Heart left ventricle (tissue), 16 donors: ENCODE measurements around the gene PTGFRN. TPM values are rescaled to one million over a fixed set of nuclear protein-coding genes. Genes with fewer than 3 reads are reported as not detected.
A peak's percentile ranks its signal among the peaks of the same experiment; 100 is the strongest.

ENCODE experiments used
- ATAC-seq, 4 donors: fragments of 200-7000 bp; cut with Tn5 transposase; one replicate each; pipeline ENCODE4 v1.9.1; 2020 to 2022; ENCODE audit warnings: moderate library complexity in 4 of 4, mild to moderate bottlenecking in 3 of 4, moderate number of reproducible peaks in 1 of 4
- DNase-seq, 5 donors: peaks; one replicate each; pipeline ENCODE4 v3.0.0-alpha.2; 2020
- H3K27ac ChIP-seq, 12 donors: fragments of 200-600 bp; sonication (generic) in 4 of 12; one replicate each; pipeline versions ENCODE4 v1.5.0 to v1.8.0; 2016 to 2022; ENCODE audit warnings: mild to moderate bottlenecking in 2 of 12
- H3K27me3 ChIP-seq, 9 donors: fragments of 200-600 bp; sonication (generic) in 2 of 9; one replicate each; pipeline versions ENCODE4 v1.5.1 to v1.8.0; 2016 to 2022; ENCODE audit warnings: mild to moderate bottlenecking in 3 of 9
- H3K36me3 ChIP-seq, 9 donors: fragments of 200-600 bp; sonication (generic) in 2 of 9; one replicate each; pipeline versions ENCODE4 v1.5.0 to v1.8.0; 2018 to 2022; ENCODE audit warnings: mild to moderate bottlenecking in 2 of 9
- H3K4me1 ChIP-seq, 12 donors: fragments of 200-600 bp; sonication (generic) in 4 of 12; one replicate each; pipeline versions ENCODE4 v1.5.0 to v1.8.0; 2016 to 2022; ENCODE audit warnings: mild to moderate bottlenecking in 3 of 12
- H3K4me3 ChIP-seq, 12 donors: fragments of 200-600 bp; sonication (generic) in 4 of 12; one replicate each; pipeline versions ENCODE4 v1.5.0 to v1.8.0; 2017 to 2022; ENCODE audit warnings: mild to moderate bottlenecking in 9 of 12, moderate library complexity in 4 of 12
- H3K9me3 ChIP-seq, 12 donors: fragments of 200-600 bp; sonication (generic) in 4 of 12; one replicate each; pipeline versions ENCODE4 v1.5.0 to v1.8.0; 2016 to 2022; ENCODE audit warnings: mild to moderate bottlenecking in 1 of 12
- POLR2A ChIP-seq, 2 donors: fragments of 450-650 bp; IDR thresholded peaks; one replicate each; pipeline ENCODE4 v1.6.1; 2017; ENCODE audit warnings: antibody characterized with exemption in 2 of 2, mild to moderate bottlenecking in 2 of 2, moderate library complexity in 2 of 2
- WGBS, 4 donors: extraction: QIAGEN DNeasy Blood & Tissue Kit in 2 of 4; methylation state at CpG; one replicate each; pipeline versions ENCODE4 v1.1.5 to v1.1.7; 2013 to 2018; 5-methylcytosine and 5-hydroxymethylcytosine counted together
- intact Hi-C, 10 donors: fragments of 100-400 bp; cut with DNase I; formaldehyde crosslinking; loops; one replicate each; pipeline versions ENCODE4 v1.11.1 to v1.14.2; 2022
- polyA plus RNA-seq, 2 donors: library from polyadenylated mRNA; stranded (reverse); fragments of 200-250 nt; gene quantifications; one replicate each; pipeline ENCODE4 v1.2.3, GENCODE V29; 2013
- total RNA-seq, 9 donors: library from RNA; depleted of rRNA in 2 of 9; stranded (reverse); fragments of >200 nt in 2 of 9; fragmentation: NEBNext Ultra II Directional in 3 of 9; extraction: Animal tissue kit (Norgen Biotek cat#: 25700) in 3 of 9; gene quantifications; one replicate each; pipeline versions ENCODE4 v1.1.0 to v1.2.4, GENCODE V29; 2016 to 2023
- TF ChIP-seq, protein P1 (sequence below), 12 donors: fragments of 200-600 bp; sonication (generic) in 4 of 12; IDR thresholded peaks; one replicate each; pipeline versions ENCODE4 v1.5.0 to v1.8.0; 2018 to 2022; ENCODE audit warnings: antibody characterized with exemption in 12 of 12, mild to moderate bottlenecking in 5 of 12
- donor health status: ischemic (EF 13 %, LVEDD 7.1; RV severe dilation, severe dysfunction).
- donor health status: healthy with polysubstance abuse.
- donor health status: DM: no; HTN: yes; CAD: no.
- donor health status: DM: no; HTN: no; CAD: no.
- donor health status: ischemic (EF 25% LVEDD 6.9; RV normal size, moderate dysfunction).
- donor health status: ischemic (EF 25% LVEDD 5.7; RV mildly dilated, moderate dysfunction).
- donor health status: healthy.
- donor health status: DM: yes; HTN: yes; CAD: no.
- donor health status: ischemic (EF 35%, LVEDD 5.7; RV mildly dilated, moderate dysfunction).
- donor health status: nonischemic (EF 11% LVEDD 7.7; RV severe dilation, severe dysfunction).
- donor health status: DM: yes; HTN: yes; CAD: no.
- donor health status: PGD.
- donor health status: ischemic (EF 29% LVEDD 5.4; RV normal size, mild dysfunction).
- donor health status: nonischemic (EF 23%, LVEDD 6.1; RV moderate dilation, normal function).

Gene PTGFRN
- total and polyA plus RNA-seq, 11 donors = 21.5 to 231 (median 98.7) TPM

DNA sequence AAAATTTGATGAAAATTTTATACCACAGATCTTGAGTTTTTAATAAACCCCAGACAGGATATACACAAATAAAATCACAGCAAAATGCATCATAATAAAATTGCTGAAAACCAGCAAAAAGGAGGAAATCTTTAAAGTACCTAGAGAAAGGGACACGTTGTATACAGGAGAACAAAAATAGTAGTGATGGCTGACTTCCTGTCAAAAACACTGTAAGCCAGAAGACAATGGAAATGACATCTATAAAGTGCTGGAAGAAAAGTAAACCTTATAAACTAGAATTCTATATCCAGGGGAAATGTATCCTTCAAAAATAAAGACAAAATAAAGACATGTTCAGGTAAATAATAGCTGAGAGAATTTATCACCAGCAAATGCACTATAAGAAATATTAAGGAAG lies 14.6 kb upstream of the PTGFRN start:
- Histone ChIP-seq H3K4me1 (no peaks in the 10 kb centered on the region), H3K27me3 (peaks cover 0 to 7% (median 0%) of the 10 kb centered on the region in 9 donors), H3K27ac (no peak overlapping the region), H3K9me3 (peaks cover 0 to 11% (median 3%) of the 10 kb centered on the region in 12 donors), H3K4me3 (no peak overlapping the region), H3K36me3 (no peaks in the 10 kb centered on the region)
- intact Hi-C loops = no loop called here
- 52 to 57% (median 54%) methylated on average over 1 of the region's 1 CpG for WGBS, 4 donors
- no peak for ATAC-seq
- TF ChIP-seq, protein P1, sequence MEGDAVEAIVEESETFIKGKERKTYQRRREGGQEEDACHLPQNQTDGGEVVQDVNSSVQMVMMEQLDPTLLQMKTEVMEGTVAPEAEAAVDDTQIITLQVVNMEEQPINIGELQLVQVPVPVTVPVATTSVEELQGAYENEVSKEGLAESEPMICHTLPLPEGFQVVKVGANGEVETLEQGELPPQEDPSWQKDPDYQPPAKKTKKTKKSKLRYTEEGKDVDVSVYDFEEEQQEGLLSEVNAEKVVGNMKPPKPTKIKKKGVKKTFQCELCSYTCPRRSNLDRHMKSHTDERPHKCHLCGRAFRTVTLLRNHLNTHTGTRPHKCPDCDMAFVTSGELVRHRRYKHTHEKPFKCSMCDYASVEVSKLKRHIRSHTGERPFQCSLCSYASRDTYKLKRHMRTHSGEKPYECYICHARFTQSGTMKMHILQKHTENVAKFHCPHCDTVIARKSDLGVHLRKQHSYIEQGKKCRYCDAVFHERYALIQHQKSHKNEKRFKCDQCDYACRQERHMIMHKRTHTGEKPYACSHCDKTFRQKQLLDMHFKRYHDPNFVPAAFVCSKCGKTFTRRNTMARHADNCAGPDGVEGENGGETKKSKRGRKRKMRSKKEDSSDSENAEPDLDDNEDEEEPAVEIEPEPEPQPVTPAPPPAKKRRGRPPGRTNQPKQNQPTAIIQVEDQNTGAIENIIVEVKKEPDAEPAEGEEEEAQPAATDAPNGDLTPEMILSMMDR (IDR thresholded peaks at IDR 0.05) = no peak
- TF ChIP-seq POLR2A (IDR thresholded peaks at IDR 0.05) = no peak
- DNase-seq = no peak

DNA sequence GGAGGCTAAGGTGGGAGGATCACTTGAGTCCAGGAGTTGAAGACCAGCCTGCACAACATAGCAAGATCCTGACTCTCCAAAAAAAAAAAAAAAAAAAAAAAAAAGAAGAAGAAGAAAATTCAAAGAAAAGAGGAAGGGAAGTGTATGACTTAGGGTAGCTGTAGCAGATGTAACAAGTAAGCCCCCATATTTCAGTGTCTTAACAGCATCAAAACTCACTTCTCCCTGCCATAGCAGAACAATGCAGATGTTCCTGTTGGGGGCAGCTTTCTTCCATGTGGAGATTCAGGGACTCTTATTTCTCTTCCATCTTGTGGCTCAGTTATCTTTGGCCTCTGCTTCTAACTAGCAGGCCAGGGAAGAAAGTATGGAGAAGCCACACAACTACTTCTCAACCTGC lies 10.2 kb upstream of the PTGFRN start:
- DNase-seq (no peak), ATAC-seq (no peak)
- Histone ChIP-seq H3K27me3 (peaks cover 0 to 2% (median 0%) of the 10 kb centered on the region in 9 donors), H3K4me1 (no peaks in the 10 kb centered on the region), H3K36me3 (no peaks in the 10 kb centered on the region), H3K27ac (no peak overlapping the region), H3K4me3 (no peak overlapping the region), H3K9me3 (peaks cover 0 to 11% (median 3%) of the 10 kb centered on the region in 12 donors)
- intact Hi-C loops = no loop called here
- TF ChIP-seq, protein P1 (IDR thresholded peaks at IDR 0.05) = no peak
- TF ChIP-seq POLR2A (IDR thresholded peaks at IDR 0.05) = no peak

DNA sequence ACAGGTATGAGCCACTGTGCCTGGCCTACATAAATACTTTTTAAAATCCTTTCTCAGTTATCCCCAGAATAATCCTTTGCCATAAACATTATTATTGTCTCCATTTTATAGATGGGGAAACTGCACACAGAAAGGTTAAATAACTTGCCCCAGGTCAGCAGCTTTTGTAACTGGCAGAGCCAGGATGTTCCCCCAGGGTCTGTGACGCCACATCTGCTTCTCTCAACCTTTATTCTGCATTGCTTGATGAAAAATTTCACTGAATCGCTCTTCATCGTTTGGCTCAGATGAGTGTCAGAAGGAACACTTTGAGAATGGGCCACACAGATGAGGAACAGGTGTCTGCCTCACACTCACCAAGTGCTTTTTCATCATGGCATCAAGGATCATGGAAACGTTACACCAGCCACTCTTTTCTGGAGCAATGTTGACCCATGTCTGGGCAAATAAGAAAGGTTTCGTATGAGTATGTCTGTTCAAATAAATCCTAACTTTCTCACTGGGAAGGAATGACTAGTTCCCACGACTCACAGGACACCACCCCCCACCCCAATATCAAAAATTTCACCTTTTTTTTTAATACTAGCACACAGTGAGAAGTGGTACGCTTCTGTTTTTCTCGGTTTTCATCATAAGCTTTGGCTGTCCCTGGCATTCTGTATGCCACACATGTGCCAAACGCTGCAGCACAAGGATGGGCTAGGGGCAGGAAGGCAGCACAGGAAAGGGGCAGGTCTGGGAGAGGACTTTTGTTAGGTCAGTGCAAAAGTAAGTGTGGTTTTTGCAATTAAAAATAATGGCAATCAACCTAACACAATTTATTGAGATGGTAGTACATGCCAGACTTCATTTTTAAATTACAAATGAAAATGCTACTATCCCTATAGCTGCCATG lies 9.0 kb upstream of the PTGFRN start:
- Histone ChIP-seq H3K36me3 (no peaks in the 10 kb centered on the region), H3K9me3 (peaks cover 0 to under 1% (median 0%) of the 10 kb centered on the region in 12 donors), H3K4me3 (no peak overlapping the region), H3K27me3 (no peaks in the 10 kb centered on the region), H3K27ac (no peak overlapping the region), H3K4me1 (no peaks in the 10 kb centered on the region)
- TF ChIP-seq, protein P1 (IDR thresholded peaks at IDR 0.05) = no peak
- TF ChIP-seq POLR2A (IDR thresholded peaks at IDR 0.05) = no peak
- DNase-seq = no peak
- 82 to 87% (median 84%) methylated on average over 9 of the region's 9 CpGs for WGBS, 4 donors
- ATAC-seq = no peak
- intact Hi-C loops = loop anchor here in 1 of 10 donors (10.0 kb wide), 1 partner anchor 154 kb away; no protein-coding TSS in a partner anchor

DNA sequence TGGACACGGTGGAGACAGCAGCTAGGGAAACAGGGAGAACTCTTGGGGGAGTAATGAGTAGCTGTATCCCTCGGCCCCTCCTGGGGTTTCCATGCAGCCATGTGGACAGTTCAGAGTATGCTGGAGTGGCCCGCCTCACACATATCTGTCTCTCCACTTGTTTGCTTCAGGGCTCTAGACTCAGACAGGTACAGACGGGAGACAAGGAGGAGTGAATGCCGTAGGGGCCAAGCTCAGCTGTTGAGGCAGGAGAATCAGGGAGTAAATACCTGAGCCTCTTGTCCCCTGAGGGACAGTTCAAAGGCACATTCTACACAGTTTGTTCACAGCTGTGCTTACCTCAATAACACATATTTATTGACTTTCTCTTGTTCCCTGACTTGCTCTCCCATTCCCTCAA lies 7.7 kb upstream of the PTGFRN start:
- H3K9me3 ChIP-seq = no peaks in the 10 kb centered on the region
- H3K4me1 ChIP-seq = no peaks in the 10 kb centered on the region
- peak in 1 of 4 donors; percentile 15 for ATAC-seq
- DNase-seq = no peak
- H3K27ac ChIP-seq = no peak overlapping the region
- H3K4me3 ChIP-seq = no peak overlapping the region
- WGBS, 4 donors = 67 to 82% (median 72%) methylated on average over 5 of the region's 5 CpGs
- H3K36me3 ChIP-seq = no peaks in the 10 kb centered on the region
- TF ChIP-seq, protein P1 (IDR thresholded peaks at IDR 0.05) = no peak
- TF ChIP-seq POLR2A (IDR thresholded peaks at IDR 0.05) = no peak
- no peaks in the 10 kb centered on the region for H3K27me3 ChIP-seq
- intact Hi-C loops = loop anchor here in 1 of 10 donors (10.0 kb wide), 1 partner anchor 153 kb away; no protein-coding TSS in a partner anchor
